K562 (cell line): Measurements from ENCODE around the gene IRF1. TPM values are rescaled to one million over a fixed set of nuclear protein-coding genes. Genes with fewer than 3 reads are reported as not detected.

Experiments used
- CBX8 ChIP-seq: fragments of 200-600 bp; sonication (generic); IDR thresholded peaks from 2 replicates; pipeline ENCODE4 v1.6.1; 2012; ENCODE audit warnings: borderline replicate concordance, mixed run types, low read depth, mild to moderate bottlenecking, moderate library complexity, mixed read lengths, low read length, control low read depth, inconsistent platforms; ENCODE audit not compliant: poor library complexity, severe bottlenecking; ENCODE audit errors: extremely low read depth
- FOSL1 ChIP-seq: fragments of 200-800 bp; sonication (Bioruptor generic); conservative IDR thresholded peaks from 2 replicates; pipeline ENCODE4 v1.6.1; 2016; ENCODE audit warnings: missing genetic modification characterization, missing compliant biosample characterization
- GABPA ChIP-seq: fragments of 200-800 bp; sonication (Bioruptor generic); conservative IDR thresholded peaks from 2 replicates; pipeline ENCODE4 v1.6.1; 2016; ENCODE audit warnings: low read depth, missing genetic modification characterization, missing compliant biosample characterization
- RAD21 ChIP-seq, 2 experiments: fragments of 250-450 bp in 1 of 2; fragments of 450-650 bp in 1 of 2; sonication (Bioruptor Pico) in 1 of 2; formaldehyde crosslinking in 1 of 2; IDR thresholded peaks in 1 of 2; conservative IDR thresholded peaks in 1 of 2; 2 replicates each; pipeline versions ENCODE4 v1.4.0 to v1.8.0; 2020 to 2022; ENCODE audit warnings: mild to moderate bottlenecking in 2 of 2, moderate library complexity in 1 of 2
- SMARCB1 ChIP-seq: IDR thresholded peaks from 2 replicates; pipeline ENCODE4 v1.6.1; 2011; ENCODE audit warnings: improper control_type of control experiment, low read depth; ENCODE audit not compliant: insufficient read length
- SMC3 ChIP-seq: conservative IDR thresholded peaks from 2 replicates; pipeline ENCODE4 v1.6.1; 2011; ENCODE audit warnings: low read depth, low read length, improper control_type of control experiment; ENCODE audit not compliant: insufficient read depth
- SP2 ChIP-seq: IDR thresholded peaks from 2 replicates; pipeline ENCODE4 v1.6.1; 2011; ENCODE audit warnings: mild to moderate bottlenecking, low read depth, low read length, moderate library complexity; ENCODE audit not compliant: poor library complexity, severe bottlenecking; ENCODE audit errors: extremely low read depth
- TRIM24 ChIP-seq, 2 experiments: fragments of 450-650 bp; IDR thresholded peaks; 2 replicates each; pipeline ENCODE4 v1.6.1; 2016
- ZKSCAN3 ChIP-seq: fragments of 250-450 bp; sonication (Bioruptor Pico); IDR thresholded peaks from 2 replicates; pipeline ENCODE4 v1.4.0; 2020
- ZNF408 ChIP-seq: fragments of 250-450 bp; sonication (Bioruptor Pico); IDR thresholded peaks from 2 replicates; pipeline ENCODE4 v1.4.0; 2020; ENCODE audit warnings: low read depth, mild to moderate bottlenecking, moderate library complexity
- ZNF444 ChIP-seq: fragments of 250-450 bp; sonication (Bioruptor Pico); IDR thresholded peaks from 2 replicates; pipeline ENCODE4 v1.4.0; 2020; ENCODE audit warnings: mild to moderate bottlenecking, moderate library complexity
- ZNF589 ChIP-seq: fragments of 200-800 bp; sonication (Bioruptor generic); IDR thresholded peaks from 2 replicates; pipeline ENCODE4 v1.6.1; 2016; ENCODE audit warnings: low read depth, missing genetic modification characterization, missing compliant biosample characterization
- ZNF668 ChIP-seq: fragments of 250-450 bp; sonication (Bioruptor Pico); IDR thresholded peaks from 2 replicates; pipeline ENCODE4 v1.8.0; 2022; ENCODE audit warnings: mild to moderate bottlenecking, inconsistent platforms
- ZNF76 ChIP-seq: fragments of 250-450 bp; sonication (Bioruptor Pico); IDR thresholded peaks from 2 replicates; pipeline ENCODE4 v1.4.0; 2020; ENCODE audit warnings: mild to moderate bottlenecking, moderate library complexity, borderline replicate concordance
- polyA plus RNA-seq, 8 experiments: library from polyadenylated mRNA; depleted of rRNA in 4 of 8; stranded (reverse) in 5 of 8; unstranded in 3 of 8; fragments of >200 nt; fragmentation: Nextera tagmentation in 2 of 8; fragmentation: Illumina TruSeq in 1 of 8; extraction: Ambion mirVana in 2 of 8; extraction: Trizol in 1 of 8; gene quantifications; 2 replicates each; pipeline versions ENCODE4 v1.2.1 to v1.2.3, GENCODE V29; 2011 to 2014; ENCODE audit warnings: inconsistent platforms in 1 of 8, missing spikeins in 1 of 8
- total RNA-seq, 7 experiments: library from RNA; depleted of rRNA in 6 of 7; stranded (reverse); fragments of >200 nt in 6 of 7; fragmentation: Illumina TruSeq in 2 of 7; extraction: Trizol in 2 of 7; gene quantifications; 2 replicates each; pipeline versions ENCODE4 v1.2.1 to v1.2.3, GENCODE V29; 2011 to 2021; ENCODE audit warnings: low replicate concordance in 1 of 7
- TF ChIP-seq, protein P1 (sequence below): sonication (generic); formaldehyde crosslinking; IDR thresholded peaks from 2 replicates; pipeline ENCODE4 v1.9.0; 2022; ENCODE audit warnings: mild to moderate bottlenecking, missing genetic modification reagents
- TF ChIP-seq, protein P2 (sequence below): fragments of 450-650 bp; IDR thresholded peaks from 2 replicates; pipeline ENCODE4 v1.6.1; 2017; ENCODE audit warnings: mild to moderate bottlenecking, moderate library complexity
- TF ChIP-seq, protein P3 (sequence below), 2 experiments: fragments of 450-650 bp; formaldehyde crosslinking in 1 of 2; IDR thresholded peaks; 2 replicates each; pipeline versions ENCODE4 v1.4.0 to v1.6.1; 2014 to 2020; ENCODE audit warnings: mild to moderate bottlenecking in 2 of 2, borderline replicate concordance in 1 of 2, low read depth in 1 of 2

The IRF1 gene
- total and polyA plus RNA-seq, 9 of the 15 experiments (the other 6 are each of a cell fraction or from before 2014, with no cell fraction given), result 1.1 to 12.3 (median 5.9) TPM

DNA sequence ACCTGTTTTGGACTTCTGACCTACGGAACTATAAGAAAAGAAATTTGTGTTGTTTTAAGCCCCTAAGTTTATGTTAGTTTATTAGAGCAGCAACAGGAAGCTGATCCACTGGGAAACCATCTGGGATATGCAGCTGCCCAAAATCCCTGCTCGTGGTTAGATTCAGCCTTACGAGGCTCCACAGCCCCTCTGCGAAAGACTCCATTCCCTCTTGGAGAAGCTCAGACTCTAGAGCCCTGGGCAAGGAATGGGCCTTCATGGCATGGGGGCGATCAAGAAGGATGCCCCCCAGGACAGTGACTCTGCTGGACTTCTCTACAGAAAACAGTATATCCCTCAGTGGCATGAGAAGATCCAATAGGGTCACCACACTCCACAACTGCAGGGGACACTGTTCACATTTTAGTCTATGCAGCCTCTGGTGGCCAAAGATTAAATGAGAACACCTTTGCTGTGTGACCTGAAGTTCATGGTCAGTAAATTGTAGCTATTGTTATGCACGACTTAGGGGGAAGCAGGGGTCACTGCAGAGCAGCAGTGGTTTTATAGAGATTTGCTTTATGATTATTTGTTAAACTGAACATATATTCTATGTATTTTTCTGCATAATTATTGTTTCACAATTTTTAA, 21.1 kb downstream of the IRF1 start (continued):
- TF ChIP-seq CBX8, result no peak
- TF ChIP-seq GABPA (tag), result no peak
- no peak for TF ChIP-seq FOSL1 (tag)
- no peak for TF ChIP-seq SP2
- TF ChIP-seq RAD21 (CRISPR knock-in tag; conservative IDR thresholded peaks at IDR 0.05 in 1 of 2, IDR thresholded peaks at IDR 0.05 in 1 of 2), result peak in 1 of 2 experiments; percentile 56; a peak in 2 of 4 replicates
- TF ChIP-seq, protein P1, sequence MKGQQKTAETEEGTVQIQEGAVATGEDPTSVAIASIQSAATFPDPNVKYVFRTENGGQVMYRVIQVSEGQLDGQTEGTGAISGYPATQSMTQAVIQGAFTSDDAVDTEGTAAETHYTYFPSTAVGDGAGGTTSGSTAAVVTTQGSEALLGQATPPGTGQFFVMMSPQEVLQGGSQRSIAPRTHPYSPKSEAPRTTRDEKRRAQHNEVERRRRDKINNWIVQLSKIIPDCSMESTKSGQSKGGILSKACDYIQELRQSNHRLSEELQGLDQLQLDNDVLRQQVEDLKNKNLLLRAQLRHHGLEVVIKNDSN (CRISPR knock-in tag), result no peak
- no peak for TF ChIP-seq ZNF76 (CRISPR knock-in tag)
- TF ChIP-seq, protein P2, sequence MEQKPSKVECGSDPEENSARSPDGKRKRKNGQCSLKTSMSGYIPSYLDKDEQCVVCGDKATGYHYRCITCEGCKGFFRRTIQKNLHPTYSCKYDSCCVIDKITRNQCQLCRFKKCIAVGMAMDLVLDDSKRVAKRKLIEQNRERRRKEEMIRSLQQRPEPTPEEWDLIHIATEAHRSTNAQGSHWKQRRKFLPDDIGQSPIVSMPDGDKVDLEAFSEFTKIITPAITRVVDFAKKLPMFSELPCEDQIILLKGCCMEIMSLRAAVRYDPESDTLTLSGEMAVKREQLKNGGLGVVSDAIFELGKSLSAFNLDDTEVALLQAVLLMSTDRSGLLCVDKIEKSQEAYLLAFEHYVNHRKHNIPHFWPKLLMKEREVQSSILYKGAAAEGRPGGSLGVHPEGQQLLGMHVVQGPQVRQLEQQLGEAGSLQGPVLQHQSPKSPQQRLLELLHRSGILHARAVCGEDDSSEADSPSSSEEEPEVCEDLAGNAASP, result no peak
- no peak for TF ChIP-seq ZNF444
- TF ChIP-seq ZNF589 (CRISPR knock-in tag), result no peak
- TF ChIP-seq, protein P3, sequence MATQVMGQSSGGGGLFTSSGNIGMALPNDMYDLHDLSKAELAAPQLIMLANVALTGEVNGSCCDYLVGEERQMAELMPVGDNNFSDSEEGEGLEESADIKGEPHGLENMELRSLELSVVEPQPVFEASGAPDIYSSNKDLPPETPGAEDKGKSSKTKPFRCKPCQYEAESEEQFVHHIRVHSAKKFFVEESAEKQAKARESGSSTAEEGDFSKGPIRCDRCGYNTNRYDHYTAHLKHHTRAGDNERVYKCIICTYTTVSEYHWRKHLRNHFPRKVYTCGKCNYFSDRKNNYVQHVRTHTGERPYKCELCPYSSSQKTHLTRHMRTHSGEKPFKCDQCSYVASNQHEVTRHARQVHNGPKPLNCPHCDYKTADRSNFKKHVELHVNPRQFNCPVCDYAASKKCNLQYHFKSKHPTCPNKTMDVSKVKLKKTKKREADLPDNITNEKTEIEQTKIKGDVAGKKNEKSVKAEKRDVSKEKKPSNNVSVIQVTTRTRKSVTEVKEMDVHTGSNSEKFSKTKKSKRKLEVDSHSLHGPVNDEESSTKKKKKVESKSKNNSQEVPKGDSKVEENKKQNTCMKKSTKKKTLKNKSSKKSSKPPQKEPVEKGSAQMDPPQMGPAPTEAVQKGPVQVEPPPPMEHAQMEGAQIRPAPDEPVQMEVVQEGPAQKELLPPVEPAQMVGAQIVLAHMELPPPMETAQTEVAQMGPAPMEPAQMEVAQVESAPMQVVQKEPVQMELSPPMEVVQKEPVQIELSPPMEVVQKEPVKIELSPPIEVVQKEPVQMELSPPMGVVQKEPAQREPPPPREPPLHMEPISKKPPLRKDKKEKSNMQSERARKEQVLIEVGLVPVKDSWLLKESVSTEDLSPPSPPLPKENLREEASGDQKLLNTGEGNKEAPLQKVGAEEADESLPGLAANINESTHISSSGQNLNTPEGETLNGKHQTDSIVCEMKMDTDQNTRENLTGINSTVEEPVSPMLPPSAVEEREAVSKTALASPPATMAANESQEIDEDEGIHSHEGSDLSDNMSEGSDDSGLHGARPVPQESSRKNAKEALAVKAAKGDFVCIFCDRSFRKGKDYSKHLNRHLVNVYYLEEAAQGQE (IDR thresholded peaks at IDR 0.05; ENCODE audit: borderline replicate concordance), result 0 out of 2 replicates have a peak, but pooled peaks have one; percentile 6
- TF ChIP-seq, protein P3 (CRISPR knock-in tag; IDR thresholded peaks at IDR 0.05; ENCODE audit: low read depth), result no peak
- no peak for TF ChIP-seq SMARCB1
- no peak for TF ChIP-seq ZNF668
- no peak for TF ChIP-seq ZKSCAN3 (CRISPR knock-in tag)
- TF ChIP-seq ZNF408 (CRISPR knock-in tag), result no peak
- 0 out of 2 replicates have a peak, but pooled peaks have one; percentile 16 for TF ChIP-seq SMC3
- no peak for TF ChIP-seq TRIM24 (IDR thresholded peaks at IDR 0.05)
- TF ChIP-seq, all 486 proteins: peak for 4
